ENCODE results near the gene CD248. TPM values are rescaled to one million over a fixed set of nuclear protein-coding genes. Genes with fewer than 3 reads are reported as not detected.
"Not testable (repeated sequence)": the region's sequence is repeated elsewhere in the genome, so short reads cannot be mapped to it uniquely, and the experiment has no call there.

Gene CD248
- total and polyA plus RNA-seq, 3 donors from 2014 or later, result 3.9 to 35.5 (median 6.4) TPM

- WGBS, 2 donors, result 47 to 71% methylated on average over 2 to 3 of the region's 3 CpGs
- intact Hi-C loops (cut with DNase I; ENCODE audit: low total_unique reads), result no loop called here
- Histone ChIP-seq H3K27ac (no peak overlapping the region), H3K4me1 (no peaks in the 10 kb centered on the region), H3K4me3 (no peak overlapping the region), H3K9me3 (no peaks in the 10 kb centered on the region), H3K36me3 (ENCODE audit: low read depth, missing control alignments) (no peaks in the 10 kb centered on the region), H3K27me3 (no peaks in the 10 kb centered on the region)
- no peak for DNase-seq
- TF ChIP-seq CTCF (IDR thresholded peaks at IDR 0.05) (no peak), POLR2A (IDR thresholded peaks at IDR 0.05) (no peak)
Measured at GRCh38 chr11:66359662-66360087, 42.8 kb upstream of the CD248 start.

- H3K9me3 ChIP-seq; H3K36me3 ChIP-seq (ENCODE audit: low read depth, missing control alignments); DNase-seq; H3K4me3 ChIP-seq; H3K27me3 ChIP-seq; intact Hi-C loops (cut with DNase I; ENCODE audit: low total_unique reads); H3K27ac ChIP-seq: not testable (repeated sequence)
- 86 to 89% methylated on average over 8 of the region's 8 CpGs for WGBS, 2 donors
- H3K4me1 ChIP-seq, result peaks cover 15% of the 10 kb centered on the region
Measured at GRCh38 chr11:66350560-66351235, 33.9 kb upstream of the CD248 start.

GRCh38 chr11:66349084-66349386 lies 32.2 kb upstream of the CD248 start:
- H3K27ac ChIP-seq, result no peak overlapping the region
- H3K36me3 ChIP-seq (ENCODE audit: low read depth, missing control alignments), result no peaks in the 10 kb centered on the region
- TF ChIP-seq CTCF (IDR thresholded peaks at IDR 0.05), result no peak
- no peak for TF ChIP-seq POLR2A (IDR thresholded peaks at IDR 0.05)
- no peaks in the 10 kb centered on the region for H3K9me3 ChIP-seq
- no peak overlapping the region for H3K4me3 ChIP-seq
- intact Hi-C loops (cut with DNase I; ENCODE audit: low total_unique reads), result no loop called here
- peaks cover 27% of the 10 kb centered on the region for H3K4me1 ChIP-seq
- DNase-seq, result no peak
- WGBS, 2 donors, result 53 to 60% methylated on average over 2 of the region's 2 CpGs
- H3K27me3 ChIP-seq, result no peaks in the 10 kb centered on the region

- Histone ChIP-seq H3K4me3 (peak within 1 kb of the TSS; percentile 68 to 88), H3K36me3 (ENCODE audit: low read depth, missing control alignments) (no peaks in the 10 kb centered on the region), H3K4me1 (peaks cover 32% of the 10 kb centered on the region), H3K27ac (peak within 1 kb of the TSS; percentile 81 to 89), H3K9me3 (no peaks in the 10 kb centered on the region), H3K27me3 (no peaks in the 10 kb centered on the region)
- DNase-seq, result peak; percentile 86
- 1 to 2% methylated on average over 35 to 64 of the region's 101 CpGs for WGBS, 2 donors
- TF ChIP-seq POLR2A (IDR thresholded peaks at IDR 0.05) (no peak), CTCF (IDR thresholded peaks at IDR 0.05) (no peak)
- intact Hi-C loops (cut with DNase I; ENCODE audit: low total_unique reads), result no loop called here
Measured at GRCh38 chr11:66347425-66348276, 30.8 kb upstream of the CD248 start, which contains the start of gene B4GAT1. Gene B4GAT1, minus strand, starts transcription at chr11:66347629. Its CDS starts 84 bp downstream, at chr11:66347545.

All from testis (tissue), 3 donors.